Measurements from ENCODE around the gene JUND. TPM values are rescaled to one million over a fixed set of nuclear protein-coding genes. Genes with fewer than 3 reads are reported as not detected.

Gene JUND
- total and polyA plus RNA-seq, 4 donors = 12.8 to 103 (median 41.8) TPM

DNA sequence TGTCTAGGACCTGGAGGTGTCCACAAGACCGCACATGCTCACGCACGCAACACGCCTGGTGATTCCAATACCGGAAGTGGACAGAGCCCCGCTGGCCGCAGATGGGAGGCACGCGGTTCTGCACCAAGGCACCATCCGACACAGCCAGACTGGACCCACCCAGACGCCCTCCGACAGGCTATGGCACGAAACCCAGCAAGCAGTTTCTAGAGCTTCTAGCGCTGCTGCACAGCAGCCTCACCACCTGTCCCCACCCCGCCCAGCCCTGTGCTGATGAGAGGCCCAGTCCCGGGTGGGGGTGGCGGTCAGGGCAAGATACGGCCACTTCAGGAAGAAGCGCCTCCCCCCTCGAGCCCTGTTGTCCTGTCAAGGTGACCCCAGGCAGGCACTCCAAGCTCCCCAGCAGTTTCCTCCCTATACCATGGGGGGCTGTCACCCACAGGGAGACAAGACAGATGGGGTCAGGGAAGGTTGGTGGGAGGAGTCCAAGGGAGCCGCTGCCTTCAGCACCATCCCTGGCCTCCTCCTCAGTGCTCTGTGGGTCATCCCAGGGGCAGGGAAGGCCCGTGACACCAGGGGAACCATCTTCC is 30.2 kb upstream of the JUND start:
- DNase-seq (ENCODE audit: low spot score) = no peak

DNA sequence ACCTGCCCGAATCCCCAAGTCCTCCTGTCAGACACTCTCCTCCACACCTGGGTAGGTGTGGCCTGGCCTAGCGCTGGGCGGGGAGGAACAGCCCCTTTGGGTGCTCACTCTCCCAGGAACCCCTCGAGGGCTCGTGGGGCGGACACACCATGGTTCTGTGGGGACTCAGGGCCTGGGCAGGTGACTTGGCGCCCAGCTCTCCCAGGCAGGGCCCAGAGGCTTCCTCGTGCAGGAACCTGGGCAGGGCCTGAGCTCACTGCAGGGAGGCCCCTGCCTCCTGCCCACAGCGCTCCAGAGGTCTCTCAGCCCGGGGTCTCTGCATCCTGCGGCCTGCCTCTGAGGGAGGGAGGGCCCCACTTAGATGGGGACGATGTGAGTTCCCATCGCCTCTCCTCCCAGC is 29.5 kb upstream of the JUND start:
- Histone ChIP-seq H3K27me3 (ENCODE audit: control insufficient read depth in 4 of 4, insufficient read depth in 4 of 4, low read length in 3 of 4) (no peaks in the 10 kb centered on the region), H3K9ac (ENCODE audit: low read depth in 1 of 2, low read length in 2 of 2) (no peak overlapping the region), H3K4me3 (ENCODE audit: low read depth in 1 of 3, low read length in 3 of 3) (no peak overlapping the region), H3K9me3 (ENCODE audit: control insufficient read depth in 4 of 4, low read length in 3 of 4) (no peaks in the 10 kb centered on the region), H3K4me1 (ENCODE audit: control insufficient read depth in 4 of 4, insufficient read depth in 4 of 4, low read length in 3 of 4) (peaks cover 6 to 33% (median 18%) of the 10 kb centered on the region in 4 donors), H3K27ac (ENCODE audit: low read depth in 1 of 2, low read length in 2 of 2) (no peak overlapping the region), H3K36me3 (ENCODE audit: control insufficient read depth in 4 of 4, insufficient read depth in 3 of 4, low read depth in 1 of 4, low read length in 3 of 4) (peaks cover 0 to 3% (median under 1%) of the 10 kb centered on the region in 4 donors)
- TF ChIP-seq YY1 (IDR thresholded peaks at IDR 0.05) (no peak), FOXA1 (IDR thresholded peaks at IDR 0.05) (no peak), HNF4A (conservative IDR thresholded peaks at IDR 0.05) (no peak), EGR1 (IDR thresholded peaks at IDR 0.05; ENCODE audit: low read depth in 2 of 2) (no peak), GABPA (IDR thresholded peaks at IDR 0.05 in 1 of 2, conservative IDR thresholded peaks at IDR 0.05 in 1 of 2) (no peak), RAD21 (IDR thresholded peaks at IDR 0.05) (no peak), JUND (IDR thresholded peaks at IDR 0.05) (no peak), RXRA (IDR thresholded peaks at IDR 0.05) (no peak), SP1 (IDR thresholded peaks at IDR 0.05) (no peak), TAF1 (conservative IDR thresholded peaks at IDR 0.05) (no peak), FOXA2 (IDR thresholded peaks at IDR 0.05) (no peak)
- TF ChIP-seq, protein P1, sequence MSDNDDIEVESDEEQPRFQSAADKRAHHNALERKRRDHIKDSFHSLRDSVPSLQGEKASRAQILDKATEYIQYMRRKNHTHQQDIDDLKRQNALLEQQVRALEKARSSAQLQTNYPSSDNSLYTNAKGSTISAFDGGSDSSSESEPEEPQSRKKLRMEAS (IDR thresholded peaks at IDR 0.05) = no peak
- TF ChIP-seq, protein P2, sequence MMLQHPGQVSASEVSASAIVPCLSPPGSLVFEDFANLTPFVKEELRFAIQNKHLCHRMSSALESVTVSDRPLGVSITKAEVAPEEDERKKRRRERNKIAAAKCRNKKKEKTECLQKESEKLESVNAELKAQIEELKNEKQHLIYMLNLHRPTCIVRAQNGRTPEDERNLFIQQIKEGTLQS (IDR thresholded peaks at IDR 0.05) = no peak
- TF ChIP-seq, protein P3, sequence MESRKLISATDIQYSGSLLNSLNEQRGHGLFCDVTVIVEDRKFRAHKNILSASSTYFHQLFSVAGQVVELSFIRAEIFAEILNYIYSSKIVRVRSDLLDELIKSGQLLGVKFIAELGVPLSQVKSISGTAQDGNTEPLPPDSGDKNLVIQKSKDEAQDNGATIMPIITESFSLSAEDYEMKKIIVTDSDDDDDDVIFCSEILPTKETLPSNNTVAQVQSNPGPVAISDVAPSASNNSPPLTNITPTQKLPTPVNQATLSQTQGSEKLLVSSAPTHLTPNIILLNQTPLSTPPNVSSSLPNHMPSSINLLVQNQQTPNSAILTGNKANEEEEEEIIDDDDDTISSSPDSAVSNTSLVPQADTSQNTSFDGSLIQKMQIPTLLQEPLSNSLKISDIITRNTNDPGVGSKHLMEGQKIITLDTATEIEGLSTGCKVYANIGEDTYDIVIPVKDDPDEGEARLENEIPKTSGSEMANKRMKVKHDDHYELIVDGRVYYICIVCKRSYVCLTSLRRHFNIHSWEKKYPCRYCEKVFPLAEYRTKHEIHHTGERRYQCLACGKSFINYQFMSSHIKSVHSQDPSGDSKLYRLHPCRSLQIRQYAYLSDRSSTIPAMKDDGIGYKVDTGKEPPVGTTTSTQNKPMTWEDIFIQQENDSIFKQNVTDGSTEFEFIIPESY (IDR thresholded peaks at IDR 0.05) = no peak
- TF ChIP-seq, protein P4, sequence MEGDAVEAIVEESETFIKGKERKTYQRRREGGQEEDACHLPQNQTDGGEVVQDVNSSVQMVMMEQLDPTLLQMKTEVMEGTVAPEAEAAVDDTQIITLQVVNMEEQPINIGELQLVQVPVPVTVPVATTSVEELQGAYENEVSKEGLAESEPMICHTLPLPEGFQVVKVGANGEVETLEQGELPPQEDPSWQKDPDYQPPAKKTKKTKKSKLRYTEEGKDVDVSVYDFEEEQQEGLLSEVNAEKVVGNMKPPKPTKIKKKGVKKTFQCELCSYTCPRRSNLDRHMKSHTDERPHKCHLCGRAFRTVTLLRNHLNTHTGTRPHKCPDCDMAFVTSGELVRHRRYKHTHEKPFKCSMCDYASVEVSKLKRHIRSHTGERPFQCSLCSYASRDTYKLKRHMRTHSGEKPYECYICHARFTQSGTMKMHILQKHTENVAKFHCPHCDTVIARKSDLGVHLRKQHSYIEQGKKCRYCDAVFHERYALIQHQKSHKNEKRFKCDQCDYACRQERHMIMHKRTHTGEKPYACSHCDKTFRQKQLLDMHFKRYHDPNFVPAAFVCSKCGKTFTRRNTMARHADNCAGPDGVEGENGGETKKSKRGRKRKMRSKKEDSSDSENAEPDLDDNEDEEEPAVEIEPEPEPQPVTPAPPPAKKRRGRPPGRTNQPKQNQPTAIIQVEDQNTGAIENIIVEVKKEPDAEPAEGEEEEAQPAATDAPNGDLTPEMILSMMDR (IDR thresholded peaks at IDR 0.05; ENCODE audit: low read depth, low read length, missing input control) = no peak
- TF ChIP-seq, protein P5, sequence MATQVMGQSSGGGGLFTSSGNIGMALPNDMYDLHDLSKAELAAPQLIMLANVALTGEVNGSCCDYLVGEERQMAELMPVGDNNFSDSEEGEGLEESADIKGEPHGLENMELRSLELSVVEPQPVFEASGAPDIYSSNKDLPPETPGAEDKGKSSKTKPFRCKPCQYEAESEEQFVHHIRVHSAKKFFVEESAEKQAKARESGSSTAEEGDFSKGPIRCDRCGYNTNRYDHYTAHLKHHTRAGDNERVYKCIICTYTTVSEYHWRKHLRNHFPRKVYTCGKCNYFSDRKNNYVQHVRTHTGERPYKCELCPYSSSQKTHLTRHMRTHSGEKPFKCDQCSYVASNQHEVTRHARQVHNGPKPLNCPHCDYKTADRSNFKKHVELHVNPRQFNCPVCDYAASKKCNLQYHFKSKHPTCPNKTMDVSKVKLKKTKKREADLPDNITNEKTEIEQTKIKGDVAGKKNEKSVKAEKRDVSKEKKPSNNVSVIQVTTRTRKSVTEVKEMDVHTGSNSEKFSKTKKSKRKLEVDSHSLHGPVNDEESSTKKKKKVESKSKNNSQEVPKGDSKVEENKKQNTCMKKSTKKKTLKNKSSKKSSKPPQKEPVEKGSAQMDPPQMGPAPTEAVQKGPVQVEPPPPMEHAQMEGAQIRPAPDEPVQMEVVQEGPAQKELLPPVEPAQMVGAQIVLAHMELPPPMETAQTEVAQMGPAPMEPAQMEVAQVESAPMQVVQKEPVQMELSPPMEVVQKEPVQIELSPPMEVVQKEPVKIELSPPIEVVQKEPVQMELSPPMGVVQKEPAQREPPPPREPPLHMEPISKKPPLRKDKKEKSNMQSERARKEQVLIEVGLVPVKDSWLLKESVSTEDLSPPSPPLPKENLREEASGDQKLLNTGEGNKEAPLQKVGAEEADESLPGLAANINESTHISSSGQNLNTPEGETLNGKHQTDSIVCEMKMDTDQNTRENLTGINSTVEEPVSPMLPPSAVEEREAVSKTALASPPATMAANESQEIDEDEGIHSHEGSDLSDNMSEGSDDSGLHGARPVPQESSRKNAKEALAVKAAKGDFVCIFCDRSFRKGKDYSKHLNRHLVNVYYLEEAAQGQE (IDR thresholded peaks at IDR 0.05) = no peak
- DNase-seq (ENCODE audit: low spot score) = no peak
- WGBS = 94% methylated on average over 13 of the region's 13 CpGs

More for the DNA sequence above, 30.2 kb upstream of the JUND start:
- TF ChIP-seq FOXA1 (IDR thresholded peaks at IDR 0.05) (no peak), RXRA (IDR thresholded peaks at IDR 0.05) (no peak), TAF1 (conservative IDR thresholded peaks at IDR 0.05) (no peak), FOXA2 (IDR thresholded peaks at IDR 0.05) (no peak), NR2F2 (IDR thresholded peaks at IDR 0.05) (no peak)
- whole genome bisulfite sequencing = 88% methylated on average over 22 of the region's 22 CpGs
- Histone ChIP-seq H3K27me3 (ENCODE audit: control insufficient read depth in 4 of 4, insufficient read depth in 4 of 4, low read length in 3 of 4) (no peaks in the 10 kb centered on the region), H3K36me3 (ENCODE audit: control insufficient read depth in 4 of 4, insufficient read depth in 3 of 4, low read depth in 1 of 4, low read length in 3 of 4) (peaks cover 0 to 3% (median under 1%) of the 10 kb centered on the region in 4 donors), H3K27ac (ENCODE audit: low read depth in 1 of 2, low read length in 2 of 2) (no peak overlapping the region), H3K4me1 (ENCODE audit: control insufficient read depth in 4 of 4, insufficient read depth in 4 of 4, low read length in 3 of 4) (peaks cover 6 to 33% (median 18%) of the 10 kb centered on the region in 4 donors), H3K4me3 (ENCODE audit: low read depth in 1 of 3, low read length in 3 of 3) (no peak overlapping the region), H3K9me3 (ENCODE audit: control insufficient read depth in 4 of 4, low read length in 3 of 4) (no peaks in the 10 kb centered on the region), H3K9ac (ENCODE audit: low read depth in 1 of 2, low read length in 2 of 2) (no peak overlapping the region)
